GM12878 (cell line): ENCODE results near the gene EIF5. TPM values are rescaled to one million over a fixed set of nuclear protein-coding genes. Genes with fewer than 3 reads are reported as not detected.
A peak's percentile ranks its signal among the peaks of the same experiment; 100 is the strongest.

Experiments used
- ATAC-seq: fragments of 200-7000 bp; cut with Tn5 transposase; 3 replicates; pipeline ENCODE4 v1.9.1; 2020; ENCODE audit warnings: mild to moderate bottlenecking, moderate library complexity
- BruUV-seq: library from RNA; stranded (reverse); fragments of 400-500 nt; replicated peaks from 2 replicates; lab custom pipeline; 2021; lab: Mats Ljungman, UMichigan
- CTCF ChIA-PET: fragments of 300-600 bp; sonication (Branson Sonifier 250); formaldehyde crosslinking; extraction: SDS; loops from one replicate; lab custom pipeline; 2021; ENCODE audit warnings: inconsistent platforms; lab: Yijun Ruan, JAX
- POLR2A ChIA-PET: fragments of 350-600 bp; formaldehyde crosslinking; extraction: SDS; loops from one replicate; lab custom pipeline; 2021; ENCODE audit warnings: inconsistent platforms; lab: Charles Lee
- RAD21 ChIA-PET: fragments of 300-600 bp; sonication (Branson Sonifier 250); formaldehyde crosslinking; loops from one replicate; lab custom pipeline; 2023; ENCODE audit warnings: antibody characterized with exemption; ENCODE audit not compliant: unreplicated experiment; lab: Charles Lee
- SMC1A ChIA-PET: fragments of 300-600 bp; sonication (Branson Sonifier 250); formaldehyde crosslinking; loops from one replicate; lab custom pipeline; 2023; ENCODE audit not compliant: unreplicated experiment, uncharacterized antibody; lab: Charles Lee
- DNase-seq: peaks from one replicate; pipeline ENCODE4 v3.0.0-alpha.2; 2011; ENCODE audit warnings: low read depth, low spot score
- FAIRE-seq: peaks from 3 replicates; lab custom pipeline; 2011; peaks lifted over from hg19 to GRCh38; lab: Jason Lieb, UNC
- H2AFZ ChIP-seq: 2 replicates; pipeline ENCODE4 v1.6.0; 2011; ENCODE audit warnings: low read depth, low read length, control low read depth; ENCODE audit not compliant: control insufficient read depth
- H3K27ac ChIP-seq: 2 replicates; pipeline ENCODE4 v1.5.1; 2011; ENCODE audit warnings: control low read depth; ENCODE audit not compliant: control insufficient read depth, insufficient read depth
- H3K27me3 ChIP-seq, 2 experiments: replicated peaks in 1 of 2; 2 replicates each; pipeline versions ENCODE4 v1.6.0 to v1.6.1; 2011; ENCODE audit warnings: low read length in 1 of 2; ENCODE audit not compliant: control insufficient read depth in 2 of 2, insufficient read depth in 2 of 2
- H3K36me3 ChIP-seq, 2 experiments: 2 replicates each; pipeline ENCODE4 v1.5.1; 2011; ENCODE audit warnings: low read length in 1 of 2; ENCODE audit not compliant: control insufficient read depth in 2 of 2, insufficient read depth in 2 of 2
- H3K4me1 ChIP-seq: 2 replicates; pipeline ENCODE4 v1.6.1; 2011; ENCODE audit warnings: mild to moderate bottlenecking, low read length, moderate library complexity, mixed read lengths; ENCODE audit not compliant: control insufficient read depth, insufficient read depth
- H3K4me2 ChIP-seq: 2 replicates; pipeline ENCODE4 v1.6.0; 2011; ENCODE audit warnings: control low read depth; ENCODE audit not compliant: control insufficient read depth, insufficient read depth
- H3K4me3 ChIP-seq: fragments of 200-600 bp; sonication (generic); 2 replicates; pipeline ENCODE4 v1.5.1; 2016
- H3K79me2 ChIP-seq: 2 replicates; pipeline ENCODE4 v1.6.0; 2011; ENCODE audit warnings: low read length; ENCODE audit not compliant: control insufficient read depth, insufficient read depth
- H3K9ac ChIP-seq: 2 replicates; pipeline ENCODE4 v1.8.0; 2011; ENCODE audit warnings: low read length, control low read depth, mixed read lengths; ENCODE audit not compliant: control insufficient read depth, insufficient read depth
- H3K9me3 ChIP-seq: replicated peaks from 3 replicates; pipeline ENCODE4 v1.5.1; 2011; ENCODE audit warnings: mild to moderate bottlenecking, low read length; ENCODE audit not compliant: control insufficient read depth, insufficient read depth
- H4K20me1 ChIP-seq: 2 replicates; pipeline ENCODE4 v1.6.0; 2011; ENCODE audit not compliant: control insufficient read depth, insufficient read depth
- CEBPB ChIP-seq, 2 experiments: fragments of 150-350 bp in 1 of 2; IDR thresholded peaks; 2 replicates each; pipeline ENCODE4 v1.6.1; 2012 to 2014; ENCODE audit warnings: low read depth in 2 of 2, low read length in 2 of 2, borderline replicate concordance in 1 of 2, inconsistent platforms in 1 of 2
- SPI1 ChIP-seq: IDR thresholded peaks from 2 replicates; pipeline ENCODE4 v1.6.1; 2011; ENCODE audit warnings: low read depth, mild to moderate bottlenecking, low read length, moderate library complexity, borderline replicate concordance; ENCODE audit not compliant: insufficient read depth
- YBX1 ChIP-seq: fragments of 450-650 bp; IDR thresholded peaks from 2 replicates; pipeline ENCODE4 v1.6.1; 2016; ENCODE audit warnings: antibody characterized with exemption
- WGBS: methylation state at CpG from one replicate; pipeline ENCODE4 v1.1.6; 2016; ENCODE audit warnings: low lambda C conversion rate; ENCODE audit not compliant: insufficient replicate concordance, insufficient coverage; ENCODE audit errors: missing lambda C conversion rate; 5-methylcytosine and 5-hydroxymethylcytosine counted together
- in situ Hi-C: fragments of 300-500 bp; cut with MboI; formaldehyde crosslinking; loops from 9 replicates; pipeline ENCODE4 v1.14.3; 2018; ENCODE audit warnings: mixed read lengths
- intact Hi-C: fragments of 100-400 bp; cut with micrococcal nuclease; formaldehyde crosslinking; loops from one replicate; pipeline ENCODE4 v1.14.2; 2022; ENCODE audit not compliant: unreplicated experiment
- polyA plus RNA-seq, 11 experiments: library from polyadenylated mRNA; depleted of rRNA in 4 of 11; unstranded in 6 of 11; stranded (reverse) in 5 of 11; fragments of >200 nt; fragmentation: Nextera tagmentation in 4 of 11; fragmentation: Illumina TruSeq in 1 of 11; extraction: Ambion mirVana in 4 of 11; extraction: Trizol in 1 of 11; gene quantifications; 1 replicate in 1 of 11; 2 replicates in 10 of 11; pipeline versions ENCODE4 v1.2.1 to v1.2.3, GENCODE V29; 2011 to 2016; ENCODE audit warnings: inconsistent platforms in 2 of 11, missing spikeins in 2 of 11, low read depth in 1 of 11
- total RNA-seq, 4 experiments: library from RNA; depleted of rRNA in 3 of 4; stranded (reverse); fragments of >200 nt in 3 of 4; fragmentation: Illumina TruSeq in 1 of 4; extraction: Trizol in 1 of 4; gene quantifications; 2 replicates each; pipeline versions ENCODE4 v1.2.1 to v1.2.3, GENCODE V29; 2013 to 2021
- TF ChIP-seq, protein P1 (sequence below): IDR thresholded peaks from 2 replicates; pipeline ENCODE4 v1.6.1; 2012; ENCODE audit warnings: mild to moderate bottlenecking, low read depth, low read length
- TF ChIP-seq, protein P2 (sequence below): fragments of 450-650 bp; IDR thresholded peaks from 2 replicates; pipeline ENCODE4 v1.6.1; 2016; ENCODE audit warnings: mild to moderate bottlenecking

Gene EIF5
- total and polyA plus RNA-seq, 10 of the 15 experiments (the other 5 are each of a cell fraction or from before 2014, with no cell fraction given): 51.2 to 360 (median 115) TPM

DNA sequence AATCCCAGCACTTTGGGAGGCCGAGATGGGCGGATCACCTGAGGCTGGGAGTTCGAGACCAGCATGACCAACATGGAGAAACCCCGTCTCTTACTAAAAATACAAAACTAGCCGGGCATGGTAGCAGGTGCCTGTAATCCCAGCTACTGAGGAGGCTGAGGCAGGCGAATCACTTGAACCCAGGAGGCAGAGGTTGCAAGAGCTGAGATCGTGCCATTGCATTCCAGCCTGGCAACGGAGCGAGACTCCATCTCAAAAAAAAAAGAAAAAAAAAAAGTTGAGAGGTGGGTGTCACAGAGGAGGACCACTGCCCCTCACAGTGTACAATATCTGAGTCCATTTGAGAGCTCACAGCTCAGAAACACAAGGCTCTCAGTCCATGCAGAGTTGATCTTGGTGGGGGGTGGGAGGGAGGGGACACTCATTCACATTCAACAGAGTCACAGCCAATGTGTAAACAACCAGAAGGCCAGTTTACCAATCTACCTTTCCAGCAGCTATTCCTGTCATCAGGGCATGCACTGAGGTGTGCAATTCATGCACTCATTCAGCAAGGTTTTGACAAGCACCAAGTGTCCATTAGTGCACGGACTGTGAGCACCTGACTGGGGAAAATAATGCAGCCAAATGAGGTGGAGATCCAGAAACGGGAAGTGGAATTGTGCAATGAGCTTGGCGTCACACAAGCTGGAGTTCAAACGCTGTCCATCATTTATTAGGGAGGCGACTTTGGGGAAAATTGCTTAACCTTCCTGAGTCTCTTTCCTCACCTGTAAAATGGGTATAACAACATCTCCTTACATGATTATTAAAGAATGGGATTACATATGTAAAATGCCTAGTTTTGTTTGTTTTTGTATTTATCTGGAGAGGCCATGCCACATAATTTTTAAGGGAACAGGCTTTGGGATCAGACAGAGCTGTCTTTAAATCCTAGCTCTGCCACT lies 4.4 kb upstream of the EIF5 start:
- 54% methylated on average over 14 of the region's 14 CpGs for WGBS
- no peak overlapping the region for H3K4me2 ChIP-seq
- no peak overlapping the region for H3K4me3 ChIP-seq
- SMC1A ChIA-PET: interaction anchor here (1.0 to 1.3 kb wide), 2 partner anchors 25 to 225 kb away, joined by 3 to 4 read pairs; no protein-coding TSS in a partner anchor
- in situ Hi-C loops (no loop called here), intact Hi-C loops (loop anchor here (5.0 kb wide), 1 partner anchor 58 kb away; the partner anchor contains the start of gene MARK3)
- peak overlapping the region; percentile 41 for H2AFZ ChIP-seq
- peak; percentile 44 for FAIRE-seq
- no peak for ATAC-seq
- DNase-seq: no peak
- H3K27me3 ChIP-seq: no peaks in the 10 kb centered on the region
- POLR2A ChIA-PET: no interaction called here
- no peak overlapping the region for H3K27ac ChIP-seq
- H3K4me1 ChIP-seq: peaks cover 18% of the 10 kb centered on the region; the same call in 1 of the 2 replicates
- H4K20me1 ChIP-seq: no peaks in the 10 kb centered on the region
- CTCF ChIA-PET: interaction anchor here (0.7 to 2.4 kb wide), 2 partner anchors 61 to 193 kb away, joined by 3 to 10 read pairs; no protein-coding TSS in a partner anchor
- no peaks in the 10 kb centered on the region for H3K9me3 ChIP-seq
- no peaks in the 10 kb centered on the region for H3K36me3 ChIP-seq
- TF ChIP-seq YBX1 (no peak), SPI1 (peak; percentile 88), CEBPB (IDR thresholded peaks at IDR 0.05; ENCODE audit: borderline replicate concordance in 1 of 2, low read depth in 2 of 2, low read length in 2 of 2) (0 out of 4 replicates have a peak, but pooled peaks of 1 of the 2 experiments have one; percentile 16)
- TF ChIP-seq, protein P1, sequence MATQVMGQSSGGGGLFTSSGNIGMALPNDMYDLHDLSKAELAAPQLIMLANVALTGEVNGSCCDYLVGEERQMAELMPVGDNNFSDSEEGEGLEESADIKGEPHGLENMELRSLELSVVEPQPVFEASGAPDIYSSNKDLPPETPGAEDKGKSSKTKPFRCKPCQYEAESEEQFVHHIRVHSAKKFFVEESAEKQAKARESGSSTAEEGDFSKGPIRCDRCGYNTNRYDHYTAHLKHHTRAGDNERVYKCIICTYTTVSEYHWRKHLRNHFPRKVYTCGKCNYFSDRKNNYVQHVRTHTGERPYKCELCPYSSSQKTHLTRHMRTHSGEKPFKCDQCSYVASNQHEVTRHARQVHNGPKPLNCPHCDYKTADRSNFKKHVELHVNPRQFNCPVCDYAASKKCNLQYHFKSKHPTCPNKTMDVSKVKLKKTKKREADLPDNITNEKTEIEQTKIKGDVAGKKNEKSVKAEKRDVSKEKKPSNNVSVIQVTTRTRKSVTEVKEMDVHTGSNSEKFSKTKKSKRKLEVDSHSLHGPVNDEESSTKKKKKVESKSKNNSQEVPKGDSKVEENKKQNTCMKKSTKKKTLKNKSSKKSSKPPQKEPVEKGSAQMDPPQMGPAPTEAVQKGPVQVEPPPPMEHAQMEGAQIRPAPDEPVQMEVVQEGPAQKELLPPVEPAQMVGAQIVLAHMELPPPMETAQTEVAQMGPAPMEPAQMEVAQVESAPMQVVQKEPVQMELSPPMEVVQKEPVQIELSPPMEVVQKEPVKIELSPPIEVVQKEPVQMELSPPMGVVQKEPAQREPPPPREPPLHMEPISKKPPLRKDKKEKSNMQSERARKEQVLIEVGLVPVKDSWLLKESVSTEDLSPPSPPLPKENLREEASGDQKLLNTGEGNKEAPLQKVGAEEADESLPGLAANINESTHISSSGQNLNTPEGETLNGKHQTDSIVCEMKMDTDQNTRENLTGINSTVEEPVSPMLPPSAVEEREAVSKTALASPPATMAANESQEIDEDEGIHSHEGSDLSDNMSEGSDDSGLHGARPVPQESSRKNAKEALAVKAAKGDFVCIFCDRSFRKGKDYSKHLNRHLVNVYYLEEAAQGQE: no peak
- TF ChIP-seq, protein P2, sequence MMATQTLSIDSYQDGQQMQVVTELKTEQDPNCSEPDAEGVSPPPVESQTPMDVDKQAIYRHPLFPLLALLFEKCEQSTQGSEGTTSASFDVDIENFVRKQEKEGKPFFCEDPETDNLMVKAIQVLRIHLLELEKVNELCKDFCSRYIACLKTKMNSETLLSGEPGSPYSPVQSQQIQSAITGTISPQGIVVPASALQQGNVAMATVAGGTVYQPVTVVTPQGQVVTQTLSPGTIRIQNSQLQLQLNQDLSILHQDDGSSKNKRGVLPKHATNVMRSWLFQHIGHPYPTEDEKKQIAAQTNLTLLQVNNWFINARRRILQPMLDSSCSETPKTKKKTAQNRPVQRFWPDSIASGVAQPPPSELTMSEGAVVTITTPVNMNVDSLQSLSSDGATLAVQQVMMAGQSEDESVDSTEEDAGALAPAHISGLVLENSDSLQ: peak; percentile 58
- TF ChIP-seq, all 136 proteins: peak for 3
- peaks cover 18% of the 10 kb centered on the region for H3K79me2 ChIP-seq
- RAD21 ChIA-PET: interaction anchor here (0.7 kb wide), 1 partner anchor 9 kb away, joined by 3 read pairs; no protein-coding TSS in a partner anchor
- no peak overlapping the region for H3K9ac ChIP-seq
- no TSS peak for BruUV-seq
